Endothelial cell of umbilical vein (primary cell): ENCODE measurements around the gene ARFGEF3. TPM values are rescaled to one million over a fixed set of nuclear protein-coding genes. Genes with fewer than 3 reads are reported as not detected.

Source experiments
- BruUV-seq: library from RNA; stranded (reverse); fragments of 400-500 nt; replicated peaks from 2 replicates; lab custom pipeline; 2021; lab: Mats Ljungman, UMichigan
- CTCF ChIA-PET: fragments of 300-600, 350-600 bp; sonication (Branson Sonifier 250); formaldehyde crosslinking; loops from one replicate; lab custom pipeline; 2021; ENCODE audit warnings: antibody characterized with exemption, inconsistent platforms; lab: Charles Lee
- POLR2A ChIA-PET: fragments of 300-600, 350-600 bp; sonication (Branson Sonifier 250); formaldehyde crosslinking; loops from one replicate; lab custom pipeline; 2021; ENCODE audit warnings: antibody characterized with exemption, inconsistent platforms; lab: Charles Lee
- DNase-seq: peaks from one replicate; pipeline ENCODE4 v3.0.0-alpha.2; 2011; ENCODE audit warnings: low read depth, low spot score
- FAIRE-seq: peaks from 2 replicates; lab custom pipeline; 2011; peaks lifted over from hg19 to GRCh38; lab: Jason Lieb, UNC
- H2AFZ ChIP-seq: 2 replicates; pipeline ENCODE4 v1.6.0; 2012; ENCODE audit warnings: low read depth, low read length, control low read depth, inconsistent platforms
- H3K27ac ChIP-seq: 2 replicates; pipeline ENCODE4 v1.5.1; 2011; ENCODE audit warnings: low read depth, mild to moderate bottlenecking, control low read depth, low read length, moderate library complexity; ENCODE audit not compliant: insufficient read depth
- H3K27me3 ChIP-seq, 2 experiments: 2 replicates each; pipeline versions ENCODE4 v1.6.0 to v1.6.1; 2011; ENCODE audit warnings: low read length in 2 of 2, mixed read lengths in 1 of 2; ENCODE audit not compliant: control insufficient read depth in 2 of 2, insufficient read depth in 2 of 2
- H3K36me3 ChIP-seq, 2 experiments: 2 replicates in 1 of 2; 3 replicates in 1 of 2; pipeline ENCODE4 v1.5.1; 2011; ENCODE audit warnings: low read length in 2 of 2, mild to moderate bottlenecking in 1 of 2, moderate library complexity in 1 of 2; ENCODE audit not compliant: control insufficient read depth in 2 of 2, insufficient read depth in 2 of 2; ENCODE audit errors: extremely low read depth in 1 of 2
- H3K4me1 ChIP-seq: 3 replicates; pipeline ENCODE4 v1.5.1; 2011; ENCODE audit warnings: mild to moderate bottlenecking, low read length; ENCODE audit not compliant: control insufficient read depth, insufficient read depth; ENCODE audit errors: extremely low read depth
- H3K4me2 ChIP-seq: 2 replicates; pipeline ENCODE4 v1.6.1; 2011; ENCODE audit warnings: low read length, control low read depth, mixed read lengths; ENCODE audit not compliant: insufficient read depth
- H3K4me3 ChIP-seq, 3 experiments: fragments of 200-600 bp in 1 of 3; sonication (generic), shearing (Covaris generic) in 1 of 3; replicated peaks in 1 of 3; 2 replicates each; pipeline ENCODE4 v1.5.1; 2011 to 2016; ENCODE audit warnings: control low read depth in 3 of 3, low read length in 3 of 3, mild to moderate bottlenecking in 2 of 3, inconsistent platforms in 1 of 3, low read depth in 1 of 3, moderate library complexity in 1 of 3; ENCODE audit not compliant: insufficient read depth in 1 of 3
- H3K79me2 ChIP-seq: 2 replicates; pipeline ENCODE4 v1.6.0; 2012; ENCODE audit warnings: low read length, inconsistent platforms; ENCODE audit not compliant: control insufficient read depth, insufficient read depth
- H3K9ac ChIP-seq: replicated peaks from 2 replicates; pipeline ENCODE3; 2011; ENCODE audit warnings: low read length, control low read depth; ENCODE audit not compliant: insufficient read depth; ENCODE audit errors: extremely low read depth
- H3K9me1 ChIP-seq: replicated peaks from 3 replicates; pipeline ENCODE4 v1.6.0; 2011; ENCODE audit warnings: mild to moderate bottlenecking, low read length; ENCODE audit not compliant: control insufficient read depth, insufficient read depth; ENCODE audit errors: extremely low read depth
- H3K9me3 ChIP-seq: replicated peaks from 2 replicates; pipeline ENCODE4 v1.5.1; 2012; ENCODE audit warnings: low read length, inconsistent platforms; ENCODE audit not compliant: control insufficient read depth, insufficient read depth
- H4K20me1 ChIP-seq: replicated peaks from 2 replicates; pipeline ENCODE3; 2011; ENCODE audit warnings: mild to moderate bottlenecking, low read length; ENCODE audit not compliant: control insufficient read depth, insufficient read depth; ENCODE audit errors: extremely low read depth
- EZH2 ChIP-seq: IDR thresholded peaks from 2 replicates; pipeline ENCODE4 v1.6.1; 2012; ENCODE audit warnings: borderline replicate concordance, low read depth, mild to moderate bottlenecking, moderate library complexity, low read length, inconsistent platforms; ENCODE audit not compliant: severe bottlenecking
- FOS ChIP-seq: IDR thresholded peaks from 2 replicates; pipeline ENCODE4 v1.6.1; 2011; ENCODE audit warnings: mild to moderate bottlenecking, low read length, moderate library complexity, borderline replicate concordance; ENCODE audit not compliant: insufficient read depth
- GATA2 ChIP-seq: IDR thresholded peaks from 2 replicates; pipeline ENCODE4 v1.7.0; 2011; ENCODE audit warnings: low read depth, mild to moderate bottlenecking, moderate library complexity, mixed read lengths, low read length; ENCODE audit not compliant: insufficient read length, insufficient read depth
- MAX ChIP-seq: IDR thresholded peaks from 2 replicates; pipeline ENCODE4 v1.6.1; 2011; ENCODE audit not compliant: insufficient read depth, insufficient read length
- MYC ChIP-seq: IDR thresholded peaks from one replicate; pipeline ENCODE4 v1.6.1; 2011; ENCODE audit warnings: mild to moderate bottlenecking, low read depth, low read length
- POLR2A ChIP-seq: IDR thresholded peaks from 2 replicates; pipeline ENCODE4 v1.6.1; 2012; ENCODE audit warnings: low read depth, mild to moderate bottlenecking, control low read depth, low read length
- dilution Hi-C: fragments of 300-500 bp; cut with MboI; formaldehyde crosslinking; loops from one replicate; pipeline ENCODE4 v1.15.0; 2019; ENCODE audit warnings: low sequenced_read_pairs; ENCODE audit not compliant: extremely low pct_ligation_motif_present
- intact Hi-C: fragments of 100-400 bp; cut with micrococcal nuclease; formaldehyde crosslinking; loops from one replicate; pipeline ENCODE4 v1.10.0; 2022
- polyA plus RNA-seq, 4 experiments: library from polyadenylated mRNA; depleted of rRNA in 3 of 4; stranded (reverse) in 3 of 4; unstranded in 1 of 4; fragments of >200 nt; gene quantifications; 2 replicates each; pipeline versions ENCODE4 v1.2.1 to v1.2.3, GENCODE V29; 2011 to 2012; ENCODE audit warnings: missing spikeins in 1 of 4
- total RNA-seq: library from RNA; stranded (reverse); gene quantifications from 2 replicates; pipeline ENCODE4 v1.2.3, GENCODE V29; 2021
- TF ChIP-seq, protein P1 (sequence below), 2 donors: IDR thresholded peaks; 1 replicate in 1 of 2; 2 replicates in 1 of 2; pipeline ENCODE4 v1.5.1; 2011; ENCODE audit warnings: low read length in 2 of 2, mild to moderate bottlenecking in 2 of 2, moderate library complexity in 2 of 2, control low read depth in 1 of 2, inconsistent platforms in 1 of 2, low read depth in 1 of 2; ENCODE audit not compliant: insufficient read depth in 1 of 2; ENCODE audit errors: extremely low read depth in 1 of 2

The ARFGEF3 gene
- total and polyA plus RNA-seq, 2 donors (not counting 3 experiments of a cell fraction or from before 2014, with no cell fraction given), result 1.3 to 7.3 TPM

- H3K4me1 ChIP-seq, result peaks cover 15% of the 10 kb centered on the region
- no peak for FAIRE-seq
- no peaks in the 10 kb centered on the region for H3K9me1 ChIP-seq
- CTCF ChIA-PET, result interaction anchor here (0.8 to 2.8 kb wide), 4 partner anchors 9 to 21 kb away, joined by 3 to 12 read pairs (median 6); no protein-coding TSS in a partner anchor
- no peaks in the 10 kb centered on the region for H3K27me3 ChIP-seq
- peak overlapping the region; percentile 61 for H3K4me2 ChIP-seq
- H3K4me3 ChIP-seq, result no peak overlapping the region
- DNase-seq, result no peak
- TF ChIP-seq MYC, result no peak
- TF ChIP-seq FOS, result no peak
- no peak for TF ChIP-seq GATA2
- TF ChIP-seq, protein P1, sequence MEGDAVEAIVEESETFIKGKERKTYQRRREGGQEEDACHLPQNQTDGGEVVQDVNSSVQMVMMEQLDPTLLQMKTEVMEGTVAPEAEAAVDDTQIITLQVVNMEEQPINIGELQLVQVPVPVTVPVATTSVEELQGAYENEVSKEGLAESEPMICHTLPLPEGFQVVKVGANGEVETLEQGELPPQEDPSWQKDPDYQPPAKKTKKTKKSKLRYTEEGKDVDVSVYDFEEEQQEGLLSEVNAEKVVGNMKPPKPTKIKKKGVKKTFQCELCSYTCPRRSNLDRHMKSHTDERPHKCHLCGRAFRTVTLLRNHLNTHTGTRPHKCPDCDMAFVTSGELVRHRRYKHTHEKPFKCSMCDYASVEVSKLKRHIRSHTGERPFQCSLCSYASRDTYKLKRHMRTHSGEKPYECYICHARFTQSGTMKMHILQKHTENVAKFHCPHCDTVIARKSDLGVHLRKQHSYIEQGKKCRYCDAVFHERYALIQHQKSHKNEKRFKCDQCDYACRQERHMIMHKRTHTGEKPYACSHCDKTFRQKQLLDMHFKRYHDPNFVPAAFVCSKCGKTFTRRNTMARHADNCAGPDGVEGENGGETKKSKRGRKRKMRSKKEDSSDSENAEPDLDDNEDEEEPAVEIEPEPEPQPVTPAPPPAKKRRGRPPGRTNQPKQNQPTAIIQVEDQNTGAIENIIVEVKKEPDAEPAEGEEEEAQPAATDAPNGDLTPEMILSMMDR (IDR thresholded peaks at IDR 0.05; ENCODE audit: extremely low read depth in 1 of 2, insufficient read depth in 1 of 2, low read depth in 1 of 2, low read length in 2 of 2), result no peak
- no peak for TF ChIP-seq POLR2A
- TF ChIP-seq EZH2, result no peak
- no peak for TF ChIP-seq MAX
- H3K36me3 ChIP-seq, result no peaks in the 10 kb centered on the region
- intact Hi-C loops (no loop called here), dilution Hi-C loops (no loop called here)
- POLR2A ChIA-PET, result interaction anchor here (0.6 kb wide), 1 partner anchor 233 kb away, joined by 4 read pairs; no protein-coding TSS in a partner anchor
- no peaks in the 10 kb centered on the region for H3K9me3 ChIP-seq
- no peaks in the 10 kb centered on the region for H4K20me1 ChIP-seq
- peak overlapping the region; percentile 45 for H3K27ac ChIP-seq
- H3K9ac ChIP-seq, result no peak overlapping the region
- H3K79me2 ChIP-seq, result no peaks in the 10 kb centered on the region
- H2AFZ ChIP-seq, result peak overlapping the region; percentile 80
- BruUV-seq, result no TSS peak
Observed at GRCh38 chr6:138230759-138231380, 69.1 kb downstream of the ARFGEF3 start.
